IPS-15b (cell line): Measurements from ENCODE around the gene PRR12.
"Not testable (repeated sequence)": the region's sequence is repeated elsewhere in the genome, so short reads cannot be mapped to it uniquely, and the experiment has no call there.

Experiments
- H3K27me3 ChIP-seq: one replicate; pipeline ENCODE4 v1.6.1; 2013; ENCODE audit warnings: low read length; ENCODE audit not compliant: control insufficient read depth, insufficient read depth
- H3K36me3 ChIP-seq: one replicate; pipeline ENCODE4 v1.6.1; 2013; ENCODE audit warnings: low read length; ENCODE audit not compliant: control insufficient read depth, insufficient read depth
- H3K4me1 ChIP-seq: one replicate; pipeline ENCODE4 v1.6.1; 2013; ENCODE audit warnings: mild to moderate bottlenecking, low read length; ENCODE audit not compliant: control insufficient read depth, insufficient read depth
- H3K4me3 ChIP-seq: one replicate; pipeline ENCODE4 v1.5.1; 2013; ENCODE audit warnings: low read depth, low read length
- H3K9ac ChIP-seq: one replicate; pipeline ENCODE4 v1.6.1; 2013; ENCODE audit warnings: low read depth, mild to moderate bottlenecking, low read length
- H3K9me3 ChIP-seq: one replicate; pipeline ENCODE4 v1.6.1; 2013; ENCODE audit warnings: mild to moderate bottlenecking, low read length; ENCODE audit not compliant: control insufficient read depth, insufficient read depth

Gene PRR12

DNA sequence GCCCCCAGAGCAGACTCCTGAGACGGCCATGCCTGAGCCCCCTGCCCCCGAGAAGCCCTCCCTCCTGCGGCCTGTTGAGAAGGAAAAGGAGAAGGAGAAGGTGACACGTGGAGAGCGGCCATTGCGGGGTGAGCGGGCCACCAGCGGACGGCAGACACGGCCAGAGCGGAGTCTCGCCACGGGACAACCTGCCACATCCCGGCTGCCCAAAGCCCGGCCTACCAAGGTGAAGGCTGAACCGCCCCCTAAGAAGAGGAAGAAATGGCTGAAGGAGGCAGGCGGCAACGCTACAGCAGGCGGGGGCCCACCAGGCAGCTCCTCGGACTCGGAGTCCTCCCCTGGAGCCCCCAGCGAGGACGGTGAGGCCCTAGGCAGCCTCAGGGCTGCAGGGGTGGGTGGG lies 24.9 kb downstream of the PRR12 start:
- Histone ChIP-seq H3K27me3 (no peaks in the 10 kb centered on the region), H3K4me1 (no peaks in the 10 kb centered on the region), H3K36me3 (peaks cover 38% of the 10 kb centered on the region), H3K9ac (no peak overlapping the region), H3K4me3 (no peak overlapping the region), H3K9me3 (no peaks in the 10 kb centered on the region)

- no peaks in the 10 kb centered on the region for H3K9me3 ChIP-seq
Measured at GRCh38 chr19:49616532-49616931, 25.6 kb downstream of the PRR12 start.

GRCh38 chr19:49616945-49617344 lies 26.0 kb downstream of the PRR12 start:
- no peaks in the 10 kb centered on the region for H3K27me3 ChIP-seq
- H3K4me1 ChIP-seq = no peaks in the 10 kb centered on the region
- H3K9me3 ChIP-seq = no peaks in the 10 kb centered on the region
- no peak overlapping the region for H3K9ac ChIP-seq
- no peak overlapping the region for H3K4me3 ChIP-seq
- peaks cover 39% of the 10 kb centered on the region for H3K36me3 ChIP-seq

More at GRCh38 chr19:49616532-49616931, 25.6 kb downstream of the PRR12 start:
- Histone ChIP-seq H3K36me3 (peaks cover 37% of the 10 kb centered on the region), H3K4me3 (no peak overlapping the region), H3K4me1 (no peaks in the 10 kb centered on the region), H3K27me3 (no peaks in the 10 kb centered on the region), H3K9ac (no peak overlapping the region)

DNA sequence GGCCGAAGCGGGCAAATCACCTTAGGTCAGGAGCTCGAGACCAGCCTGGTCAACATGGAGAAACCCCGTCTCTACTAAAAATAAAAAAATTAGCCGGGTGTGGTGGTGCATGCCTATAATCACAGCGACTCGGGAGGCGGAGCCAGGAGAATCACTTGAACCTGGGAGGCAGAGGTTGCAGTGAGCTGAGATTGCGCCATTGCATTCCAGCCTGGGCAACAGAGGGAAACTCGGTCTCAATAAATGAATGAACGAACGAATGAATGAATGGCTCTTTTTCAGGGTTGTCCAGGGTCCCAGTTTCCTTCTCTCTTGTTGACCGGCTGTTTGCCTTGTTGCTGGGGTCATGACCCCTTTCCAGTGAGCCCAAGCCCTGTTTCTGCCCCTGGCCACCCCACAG lies 26.9 kb downstream of the PRR12 start:
- peaks cover 39% of the 10 kb centered on the region for H3K36me3 ChIP-seq
- not testable (repeated sequence) for H3K4me3 ChIP-seq, H3K4me1 ChIP-seq, H3K9ac ChIP-seq, H3K27me3 ChIP-seq, H3K9me3 ChIP-seq

- no peak overlapping the region for H3K4me3 ChIP-seq
- no peak overlapping the region for H3K9ac ChIP-seq
- no peaks in the 10 kb centered on the region for H3K27me3 ChIP-seq
- no peaks in the 10 kb centered on the region for H3K9me3 ChIP-seq
- H3K4me1 ChIP-seq = no peaks in the 10 kb centered on the region
- H3K36me3 ChIP-seq = peaks cover 17% of the 10 kb centered on the region
Measured at GRCh38 chr19:49624967-49625910, 34.3 kb downstream of the PRR12 start.

- Histone ChIP-seq H3K4me1 (no peaks in the 10 kb centered on the region), H3K4me3 (no peak overlapping the region), H3K27me3 (no peaks in the 10 kb centered on the region), H3K9ac (no peak overlapping the region), H3K36me3 (peaks cover 15% of the 10 kb centered on the region), H3K9me3 (no peaks in the 10 kb centered on the region)
Measured at GRCh38 chr19:49626226-49626625, 35.2 kb downstream of the PRR12 start.

DNA sequence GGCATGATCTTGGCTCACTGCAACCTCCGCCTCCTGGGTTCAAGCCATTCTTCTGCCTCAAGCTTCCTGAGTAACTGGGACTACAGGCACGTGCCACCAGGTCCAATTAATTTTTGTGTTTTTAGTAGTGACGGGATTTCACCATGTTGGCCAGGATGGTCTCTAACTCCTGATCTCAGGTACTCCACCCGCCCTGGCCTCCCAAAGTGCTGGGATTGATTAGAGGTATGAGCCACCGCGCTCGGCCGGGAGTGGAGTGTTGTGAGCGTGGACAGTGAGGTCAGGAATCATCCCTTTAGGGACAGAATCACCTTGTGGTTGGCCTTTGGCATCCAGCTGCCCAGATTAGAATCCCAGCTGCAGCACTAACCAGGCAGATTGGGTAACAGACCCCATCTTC lies 38.7 kb downstream of the PRR12 start:
- no peak overlapping the region for H3K9ac ChIP-seq
- no peaks in the 10 kb centered on the region for H3K4me1 ChIP-seq
- H3K27me3 ChIP-seq = no peaks in the 10 kb centered on the region
- H3K9me3 ChIP-seq = no peaks in the 10 kb centered on the region
- no peak overlapping the region for H3K4me3 ChIP-seq
- peaks cover 8% of the 10 kb centered on the region for H3K36me3 ChIP-seq

DNA sequence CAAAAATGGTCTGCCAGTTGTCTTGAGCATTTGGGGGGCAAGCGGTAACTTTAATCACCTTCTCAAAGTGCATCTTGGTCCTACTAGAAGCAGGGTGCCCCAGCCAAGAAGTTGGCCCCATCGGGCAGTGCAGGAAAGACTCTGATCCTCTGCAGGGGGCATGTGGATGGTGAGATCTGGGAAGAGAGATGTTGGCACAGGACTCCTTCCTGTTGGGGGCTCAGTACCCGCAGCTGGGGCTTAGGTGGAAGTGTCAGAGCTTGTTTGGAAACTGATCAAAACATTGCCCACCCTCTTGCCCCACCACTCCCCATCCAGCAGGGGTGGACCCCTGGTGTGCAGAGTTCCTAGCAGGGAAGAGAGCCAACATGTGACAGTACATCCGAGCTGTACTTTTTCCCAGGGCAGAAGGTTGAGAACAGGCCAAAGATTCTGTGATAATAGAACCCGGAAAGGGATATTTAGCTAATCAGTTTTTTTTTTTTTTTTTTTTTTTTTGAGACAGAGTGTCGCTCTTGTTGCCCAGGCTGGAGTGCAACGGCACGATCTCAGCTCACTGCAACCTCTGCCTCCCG lies 40.1 kb downstream of the PRR12 start:
- Histone ChIP-seq H3K4me3 (no peak overlapping the region), H3K36me3 (no peaks in the 10 kb centered on the region), H3K27me3 (no peaks in the 10 kb centered on the region), H3K4me1 (no peaks in the 10 kb centered on the region), H3K9me3 (no peaks in the 10 kb centered on the region), H3K9ac (no peak overlapping the region)

DNA sequence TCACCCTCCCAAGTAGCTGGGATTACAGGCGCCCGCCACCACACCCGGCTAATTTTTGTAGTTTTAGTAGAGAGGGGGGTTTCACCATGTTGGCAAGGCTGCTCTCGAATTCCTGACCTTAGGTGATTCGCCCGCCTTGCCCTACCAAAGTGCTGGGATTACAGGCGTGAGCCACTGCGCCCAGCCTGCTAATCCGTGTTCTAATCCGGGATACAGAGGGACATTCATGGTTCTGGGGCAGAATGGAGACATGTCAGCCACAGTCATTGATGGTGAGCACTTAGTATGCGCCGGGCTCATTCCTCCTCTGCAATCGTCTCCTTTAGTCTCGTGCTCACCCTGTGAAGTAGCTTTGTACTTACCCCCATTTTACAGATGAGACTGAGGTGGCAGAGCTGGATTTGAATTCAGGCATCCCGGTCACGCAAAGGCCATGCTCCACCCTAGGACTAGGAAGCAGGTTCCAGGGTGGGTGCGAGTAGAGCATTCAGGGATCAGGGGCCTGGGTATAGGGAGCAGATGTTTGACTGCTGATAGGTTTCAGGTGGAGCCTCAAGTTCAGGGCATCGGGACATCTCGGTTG lies 40.7 kb downstream of the PRR12 start:
- no peak overlapping the region for H3K9ac ChIP-seq
- no peaks in the 10 kb centered on the region for H3K27me3 ChIP-seq
- no peak overlapping the region for H3K4me3 ChIP-seq
- no peaks in the 10 kb centered on the region for H3K4me1 ChIP-seq
- H3K9me3 ChIP-seq = no peaks in the 10 kb centered on the region
- no peaks in the 10 kb centered on the region for H3K36me3 ChIP-seq

- Histone ChIP-seq H3K4me1 (no peaks in the 10 kb centered on the region), H3K9ac (no peak overlapping the region), H3K36me3 (no peaks in the 10 kb centered on the region), H3K27me3 (no peaks in the 10 kb centered on the region), H3K9me3 (no peaks in the 10 kb centered on the region), H3K4me3 (no peak overlapping the region)
Measured at GRCh38 chr19:49632576-49632975, 41.6 kb downstream of the PRR12 start.

GRCh38 chr19:49633273-49633672 lies 42.3 kb downstream of the PRR12 start:
- H3K27me3 ChIP-seq, H3K36me3 ChIP-seq, H3K9ac ChIP-seq, H3K9me3 ChIP-seq, H3K4me1 ChIP-seq, H3K4me3 ChIP-seq: not testable (repeated sequence)
